Prostate gland (tissue), 2 donors: ENCODE measurements around the gene PTK7.

Experiments
- POLR2AphosphoS5 ChIP-seq: sonication (generic); formaldehyde crosslinking; IDR thresholded peaks from one replicate; pipeline ENCODE4 v1.6.1; 2017; ENCODE audit warnings: antibody characterized with exemption
- TF ChIP-seq, protein P1 (sequence below), 4 experiments: fragments of 200-600 bp in 2 of 4; fragments of 450-650 bp in 2 of 4; sonication (generic) in 2 of 4; IDR thresholded peaks; 1 replicate in 3 of 4; 2 replicates in 1 of 4; pipeline ENCODE4 v1.5.1; 2016 to 2019; ENCODE audit warnings: antibody characterized with exemption in 4 of 4, mild to moderate bottlenecking in 2 of 4, moderate library complexity in 2 of 4

DNA sequence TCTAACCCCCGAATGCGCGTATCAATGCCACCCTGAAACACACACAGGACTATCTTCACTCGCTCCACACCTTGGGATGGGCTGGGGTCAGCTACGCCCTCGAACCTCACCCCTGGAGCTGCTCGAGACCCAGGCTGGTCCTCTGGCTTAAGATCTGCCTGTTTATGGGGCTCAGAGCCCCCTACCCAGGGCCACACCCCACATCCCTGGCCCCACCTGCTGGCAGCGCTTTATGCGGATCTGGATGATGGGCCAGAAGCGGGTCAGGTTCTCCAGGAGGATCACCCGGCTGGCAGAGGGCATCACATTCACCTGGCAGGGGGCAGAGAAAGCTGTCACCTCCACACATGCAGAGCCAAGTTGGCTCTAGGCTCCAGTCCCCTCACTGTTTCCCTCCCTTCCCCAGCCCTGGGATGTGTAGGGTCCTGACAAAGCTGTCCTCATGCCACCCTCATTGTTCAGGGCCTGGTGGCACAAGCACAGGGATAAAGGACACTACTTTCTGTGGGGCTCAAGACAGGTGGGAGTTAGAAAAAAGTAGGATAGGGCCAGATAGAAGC, 30.7 kb upstream of the PTK7 start:
- TF ChIP-seq, protein P1, sequence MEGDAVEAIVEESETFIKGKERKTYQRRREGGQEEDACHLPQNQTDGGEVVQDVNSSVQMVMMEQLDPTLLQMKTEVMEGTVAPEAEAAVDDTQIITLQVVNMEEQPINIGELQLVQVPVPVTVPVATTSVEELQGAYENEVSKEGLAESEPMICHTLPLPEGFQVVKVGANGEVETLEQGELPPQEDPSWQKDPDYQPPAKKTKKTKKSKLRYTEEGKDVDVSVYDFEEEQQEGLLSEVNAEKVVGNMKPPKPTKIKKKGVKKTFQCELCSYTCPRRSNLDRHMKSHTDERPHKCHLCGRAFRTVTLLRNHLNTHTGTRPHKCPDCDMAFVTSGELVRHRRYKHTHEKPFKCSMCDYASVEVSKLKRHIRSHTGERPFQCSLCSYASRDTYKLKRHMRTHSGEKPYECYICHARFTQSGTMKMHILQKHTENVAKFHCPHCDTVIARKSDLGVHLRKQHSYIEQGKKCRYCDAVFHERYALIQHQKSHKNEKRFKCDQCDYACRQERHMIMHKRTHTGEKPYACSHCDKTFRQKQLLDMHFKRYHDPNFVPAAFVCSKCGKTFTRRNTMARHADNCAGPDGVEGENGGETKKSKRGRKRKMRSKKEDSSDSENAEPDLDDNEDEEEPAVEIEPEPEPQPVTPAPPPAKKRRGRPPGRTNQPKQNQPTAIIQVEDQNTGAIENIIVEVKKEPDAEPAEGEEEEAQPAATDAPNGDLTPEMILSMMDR (IDR thresholded peaks at IDR 0.05), result no peak
- no peak for TF ChIP-seq POLR2AphosphoS5
